Measurements from ENCODE around the gene CFHR2.

The CFHR2 gene

GRCh38 chr1:197003132-197003531 lies 59.6 kb downstream of the CFHR2 start:
- DNase-seq (ENCODE audit: low spot score) = no peak

DNA sequence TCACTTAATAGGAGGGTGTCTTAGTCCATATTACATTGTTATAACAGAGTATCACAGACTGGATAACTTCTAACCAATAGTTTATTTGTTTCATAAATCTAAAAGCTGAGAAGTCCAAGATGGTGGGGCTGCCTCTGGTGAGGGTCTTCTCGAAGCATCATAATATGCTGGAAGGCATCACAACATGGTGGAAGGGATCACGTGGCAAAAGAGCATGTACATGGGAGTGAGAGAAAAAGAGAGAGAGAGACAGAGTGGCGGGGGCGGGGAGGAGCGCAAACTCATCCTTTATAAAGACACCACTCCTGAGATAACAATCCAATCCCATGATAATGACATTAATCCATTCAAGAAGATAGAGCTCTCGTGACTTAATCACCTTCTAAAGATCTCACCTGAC lies 65.3 kb downstream of the CFHR2 start:
- DNase-seq (ENCODE audit: low spot score) = no peak
